Rectal smooth muscle tissue (tissue), 1 donor: ENCODE data around the gene MAL.
A peak's percentile ranks its signal among the peaks of the same experiment; 100 is the strongest.

Experiments used
- H3K27ac ChIP-seq: one replicate; pipeline ENCODE4 v1.7.0; 2013; ENCODE audit warnings: low read depth, low read length, inconsistent platforms
- H3K27me3 ChIP-seq: one replicate; pipeline ENCODE4 v1.7.0; 2013; ENCODE audit warnings: low read length; ENCODE audit not compliant: control insufficient read depth, insufficient read depth
- H3K36me3 ChIP-seq: one replicate; pipeline ENCODE4 v1.7.0; 2013; ENCODE audit warnings: low read length; ENCODE audit not compliant: control insufficient read depth, insufficient read depth
- H3K4me1 ChIP-seq: one replicate; pipeline ENCODE4 v1.7.0; 2013; ENCODE audit warnings: low read length; ENCODE audit not compliant: control insufficient read depth, insufficient read depth
- H3K4me3 ChIP-seq: one replicate; pipeline ENCODE4 v1.7.0; 2013; ENCODE audit warnings: low read length
- H3K9ac ChIP-seq: one replicate; pipeline ENCODE4 v1.7.0; 2013; ENCODE audit warnings: low read length

MAL gene

DNA sequence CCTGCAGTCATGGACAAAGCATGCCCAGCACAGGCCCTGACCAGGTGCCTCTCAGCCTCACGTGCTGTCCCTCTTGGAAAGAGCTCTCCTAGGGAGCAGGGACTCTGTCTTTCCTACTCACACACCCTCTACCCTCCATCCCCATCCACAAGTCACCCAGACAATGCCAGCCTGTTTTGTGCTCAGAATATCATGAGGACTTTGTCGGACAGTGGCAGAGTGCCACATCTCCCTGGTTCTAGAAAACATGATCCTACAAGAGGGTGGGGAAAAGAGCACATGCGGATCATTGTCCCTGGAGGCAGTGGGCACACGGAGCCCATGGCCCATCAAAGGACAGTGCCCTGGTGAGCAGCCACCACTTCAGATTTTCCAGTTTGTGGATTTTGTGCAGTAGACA lies 3.7 kb upstream of the MAL start:
- Histone ChIP-seq H3K4me3 (no peak overlapping the region), H3K27me3 (peaks cover 18% of the 10 kb centered on the region), H3K9ac (no peak overlapping the region), H3K36me3 (no peaks in the 10 kb centered on the region), H3K4me1 (no peaks in the 10 kb centered on the region), H3K27ac (no peak overlapping the region)

DNA sequence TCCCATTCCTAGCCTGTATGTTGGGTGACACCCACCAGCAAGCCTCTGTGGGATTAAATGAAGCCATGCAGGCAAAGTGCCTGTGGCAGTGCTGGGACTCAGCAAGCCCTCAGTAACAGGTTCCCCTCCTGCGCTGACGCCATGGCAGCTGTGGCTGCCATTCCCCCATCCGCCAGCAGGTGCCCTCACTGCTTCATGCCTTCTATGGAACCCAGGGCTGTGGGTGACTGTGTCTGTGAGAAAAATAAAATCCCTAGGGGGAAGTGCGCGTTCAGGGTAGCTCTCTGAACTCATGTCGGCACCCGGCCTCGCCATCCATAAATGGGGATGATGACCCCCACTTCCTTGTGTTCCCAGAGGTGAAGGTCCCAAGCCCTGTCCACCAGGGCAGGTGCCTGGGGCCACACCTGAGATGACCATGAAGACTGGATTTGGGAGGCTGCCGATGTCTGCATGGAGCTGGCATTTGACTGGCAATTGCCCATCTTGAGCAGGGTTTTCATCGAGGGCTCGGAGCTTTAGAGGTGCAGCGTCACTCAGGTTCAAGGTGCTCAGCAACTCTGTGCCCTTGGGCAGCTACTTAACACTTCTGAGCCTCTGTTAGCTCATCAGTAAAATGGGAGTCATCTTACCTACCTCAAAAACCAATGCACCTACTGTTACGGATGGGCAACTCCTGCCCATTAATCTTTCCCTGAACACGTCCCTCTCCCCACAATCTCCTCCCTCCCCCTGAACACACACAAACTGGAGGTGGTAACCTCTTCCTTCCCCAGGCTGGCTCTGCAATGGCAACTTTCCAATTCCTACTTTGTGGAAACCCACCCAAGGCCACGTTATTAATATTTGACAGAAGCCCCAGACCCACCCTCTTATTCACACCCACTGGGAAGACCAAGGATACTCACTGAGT lies 2.9 kb upstream of the MAL start:
- Histone ChIP-seq H3K27ac (no peak overlapping the region), H3K4me3 (no peak overlapping the region), H3K36me3 (no peaks in the 10 kb centered on the region), H3K4me1 (no peaks in the 10 kb centered on the region), H3K9ac (no peak overlapping the region), H3K27me3 (peaks cover 20% of the 10 kb centered on the region)

DNA sequence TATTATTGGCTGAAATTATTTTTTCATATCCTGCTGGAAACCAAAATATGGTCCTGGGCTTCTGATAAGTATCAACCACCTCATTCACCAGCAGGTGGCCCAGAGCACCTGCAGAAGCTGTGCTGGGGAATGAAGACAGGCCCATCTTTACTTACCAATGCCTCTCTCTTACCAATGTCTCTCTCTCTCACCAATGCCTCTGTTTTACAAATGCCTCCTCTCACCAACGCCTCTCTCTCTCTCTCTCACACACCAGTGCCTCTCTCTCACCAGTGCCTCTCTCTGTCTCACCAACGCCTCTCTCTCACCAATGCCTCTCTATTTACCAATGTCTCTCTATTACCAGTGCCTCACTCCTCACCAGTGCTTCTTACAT lies 2.3 kb upstream of the MAL start:
- Histone ChIP-seq H3K36me3 (no peaks in the 10 kb centered on the region), H3K9ac (no peak overlapping the region), H3K27me3 (peaks cover 20% of the 10 kb centered on the region), H3K4me1 (no peaks in the 10 kb centered on the region), H3K27ac (no peak overlapping the region), H3K4me3 (no peak overlapping the region)

DNA sequence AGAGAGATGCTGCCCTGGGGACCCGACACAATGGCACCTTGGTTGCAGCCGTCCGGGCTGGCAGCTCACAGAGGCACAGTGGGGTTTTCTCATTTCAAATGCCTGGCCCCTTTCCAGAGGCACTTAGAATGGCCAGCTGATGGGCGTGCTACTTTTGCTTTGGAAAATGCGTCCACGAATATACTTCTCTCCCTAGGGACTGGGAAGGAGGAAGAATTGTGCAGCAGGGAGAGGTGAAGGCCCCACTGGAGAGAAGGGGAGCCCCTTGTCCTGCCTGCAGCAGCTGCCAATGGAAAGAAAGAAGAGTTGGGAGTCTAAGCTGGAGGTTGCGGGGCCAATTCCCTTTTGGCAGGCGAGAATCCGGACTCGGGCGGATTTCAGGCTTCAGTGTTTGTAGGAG lies 1.1 kb upstream of the MAL start:
- H3K4me3 ChIP-seq = no peak overlapping the region
- H3K36me3 ChIP-seq = no peaks in the 10 kb centered on the region
- H3K27ac ChIP-seq = no peak overlapping the region
- peaks cover 20% of the 10 kb centered on the region for H3K27me3 ChIP-seq
- no peaks in the 10 kb centered on the region for H3K4me1 ChIP-seq
- no peak overlapping the region for H3K9ac ChIP-seq

DNA sequence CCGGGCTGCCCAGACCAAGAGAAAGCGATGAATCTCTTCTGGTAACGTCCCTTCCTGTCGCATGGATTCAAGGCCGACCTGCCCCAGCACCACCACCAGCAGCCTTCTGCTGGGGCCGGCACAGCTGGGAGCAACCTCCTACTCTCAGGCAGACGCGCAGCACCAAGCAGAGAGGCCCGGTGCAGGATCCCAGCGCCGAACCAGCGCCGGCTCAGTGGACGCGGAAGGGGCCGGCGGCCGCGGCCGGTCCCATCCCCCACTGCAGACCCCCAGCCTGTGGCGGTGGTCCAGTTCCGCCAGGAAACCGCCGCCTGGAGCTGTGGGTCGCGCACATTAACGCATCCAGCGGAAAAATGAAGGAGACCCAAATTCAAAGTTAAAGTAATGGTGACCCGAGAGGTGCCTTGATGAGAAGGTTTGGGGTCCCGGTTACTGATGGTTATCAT lies 525 bp upstream of the MAL start:
- peak overlapping the region; percentile 55 for H3K27ac ChIP-seq
- peaks cover 20% of the 10 kb centered on the region for H3K27me3 ChIP-seq
- no peaks in the 10 kb centered on the region for H3K36me3 ChIP-seq
- no peak overlapping the region for H3K9ac ChIP-seq
- H3K4me3 ChIP-seq = peak overlapping the region; percentile 53
- no peaks in the 10 kb centered on the region for H3K4me1 ChIP-seq

DNA sequence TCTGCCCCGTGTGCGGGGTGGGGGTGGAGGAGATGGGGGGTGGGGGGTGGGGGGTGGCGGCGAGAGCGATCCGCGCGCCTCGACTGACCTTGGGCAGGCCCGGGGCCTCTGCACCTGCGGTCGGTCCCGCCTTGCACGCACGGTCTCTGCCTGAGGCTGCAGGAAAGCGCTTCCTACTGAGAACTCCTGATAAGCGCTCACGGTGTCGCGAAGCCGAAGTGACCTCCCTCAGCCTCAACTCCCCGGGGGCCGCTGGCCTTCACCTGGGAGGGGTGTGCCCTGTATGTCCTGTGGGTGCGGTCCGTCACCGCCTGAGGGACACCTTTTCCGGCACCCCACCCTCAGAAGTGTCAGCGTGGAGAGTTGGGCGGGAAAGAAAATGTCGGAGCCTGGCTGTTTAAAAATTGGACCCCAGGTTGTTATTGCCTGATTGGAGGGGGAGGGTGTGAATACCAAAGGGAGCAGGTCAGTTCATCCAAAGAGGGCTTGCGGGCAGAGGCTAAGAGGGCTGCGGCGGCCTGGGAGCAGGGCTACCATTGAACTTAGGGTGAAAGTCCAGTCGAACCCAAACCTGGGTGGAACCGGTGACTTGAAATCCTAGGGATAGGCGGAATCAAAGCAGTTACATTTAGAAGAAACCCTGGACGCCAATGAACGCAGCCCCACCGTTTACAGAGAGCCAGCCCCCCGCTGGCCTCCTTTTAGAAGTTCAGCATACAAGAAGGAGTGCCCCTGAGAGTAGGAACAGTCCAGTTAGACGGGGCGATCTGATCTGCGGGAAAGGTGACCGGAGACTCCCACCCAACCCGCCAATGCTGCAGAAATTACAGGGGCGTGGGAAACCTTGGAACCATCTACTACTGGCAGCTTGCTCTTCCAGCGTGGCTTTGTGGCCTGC lies 1.2 kb downstream of the MAL start:
- no peaks in the 10 kb centered on the region for H3K4me1 ChIP-seq
- H3K27me3 ChIP-seq = peaks cover 20% of the 10 kb centered on the region
- no peaks in the 10 kb centered on the region for H3K36me3 ChIP-seq
- H3K27ac ChIP-seq = no peak overlapping the region
- peak overlapping the region; percentile 58 for H3K4me3 ChIP-seq
- H3K9ac ChIP-seq = no peak overlapping the region

DNA sequence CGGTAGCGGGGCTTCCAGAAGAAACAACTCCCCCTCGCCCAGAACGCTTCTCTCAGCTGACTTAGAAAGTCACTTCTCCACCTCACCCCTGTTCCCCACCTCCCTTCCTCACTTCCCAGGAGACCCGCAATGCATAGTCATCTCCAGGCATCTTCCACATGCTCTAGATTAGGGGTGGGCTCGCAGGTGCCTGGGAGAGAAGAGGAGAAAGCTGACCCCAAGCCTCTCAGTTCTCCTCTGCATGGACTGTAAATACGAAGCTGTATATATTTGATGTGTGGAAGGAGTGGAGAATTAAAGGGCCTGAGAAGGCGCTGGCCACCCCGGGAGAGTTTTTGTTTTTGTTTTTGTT lies 1.8 kb downstream of the MAL start:
- no peaks in the 10 kb centered on the region for H3K4me1 ChIP-seq
- peaks cover 18% of the 10 kb centered on the region for H3K27me3 ChIP-seq
- no peaks in the 10 kb centered on the region for H3K36me3 ChIP-seq
- peak overlapping the region; percentile 41 for H3K4me3 ChIP-seq
- H3K9ac ChIP-seq = no peak overlapping the region
- no peak overlapping the region for H3K27ac ChIP-seq

DNA sequence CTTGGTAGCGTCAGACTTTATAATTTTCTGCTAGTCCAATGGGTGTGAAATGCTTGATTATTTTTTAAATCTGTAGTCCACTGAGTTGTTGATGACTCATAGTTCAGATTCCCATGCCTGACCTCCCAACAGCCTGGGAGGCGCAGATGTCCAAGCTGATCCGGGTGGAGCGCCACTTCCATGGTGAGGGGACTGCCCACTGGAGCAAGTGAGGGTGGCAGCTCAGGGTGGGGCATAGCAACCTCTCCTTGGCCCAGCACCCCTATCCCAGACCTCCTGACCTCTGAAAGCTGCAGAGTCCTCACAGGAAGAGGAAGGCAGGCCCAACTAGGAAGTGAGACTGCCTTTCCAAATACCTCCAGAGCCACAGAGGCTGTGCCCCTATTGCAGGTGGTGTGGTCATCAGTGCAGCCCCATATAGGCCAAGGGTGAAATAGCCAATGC lies 4.4 kb downstream of the MAL start:
- no peaks in the 10 kb centered on the region for H3K4me1 ChIP-seq
- H3K27me3 ChIP-seq = peaks cover 8% of the 10 kb centered on the region

DNA sequence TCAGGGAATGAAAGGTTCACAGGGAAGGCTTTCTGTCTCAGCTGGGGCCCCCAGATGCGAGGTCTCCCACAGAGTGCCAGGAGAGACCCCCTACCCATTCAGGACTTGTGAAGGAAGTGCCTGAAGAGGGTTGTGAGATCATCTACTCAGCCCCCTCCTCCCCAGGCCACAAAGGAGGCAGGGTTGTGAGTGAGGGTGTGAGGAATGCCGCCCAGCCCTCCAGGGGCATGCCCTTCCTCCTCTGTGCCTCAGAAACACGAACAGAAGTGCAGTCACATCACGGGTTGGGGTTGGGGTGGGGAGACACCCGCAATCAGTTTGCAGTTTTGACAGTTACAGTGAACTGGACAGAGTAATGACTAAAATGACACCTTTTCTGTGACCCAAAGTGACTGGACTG lies 5.0 kb downstream of the MAL start:
- H3K36me3 ChIP-seq = no peaks in the 10 kb centered on the region
- H3K4me3 ChIP-seq = no peak overlapping the region
- no peak overlapping the region for H3K9ac ChIP-seq
- no peaks in the 10 kb centered on the region for H3K4me1 ChIP-seq
- H3K27me3 ChIP-seq = peaks cover 5% of the 10 kb centered on the region
- no peak overlapping the region for H3K27ac ChIP-seq

More for the DNA sequence above, 4.4 kb downstream of the MAL start:
- Histone ChIP-seq H3K36me3 (no peaks in the 10 kb centered on the region), H3K27ac (no peak overlapping the region), H3K9ac (no peak overlapping the region), H3K4me3 (no peak overlapping the region)

DNA sequence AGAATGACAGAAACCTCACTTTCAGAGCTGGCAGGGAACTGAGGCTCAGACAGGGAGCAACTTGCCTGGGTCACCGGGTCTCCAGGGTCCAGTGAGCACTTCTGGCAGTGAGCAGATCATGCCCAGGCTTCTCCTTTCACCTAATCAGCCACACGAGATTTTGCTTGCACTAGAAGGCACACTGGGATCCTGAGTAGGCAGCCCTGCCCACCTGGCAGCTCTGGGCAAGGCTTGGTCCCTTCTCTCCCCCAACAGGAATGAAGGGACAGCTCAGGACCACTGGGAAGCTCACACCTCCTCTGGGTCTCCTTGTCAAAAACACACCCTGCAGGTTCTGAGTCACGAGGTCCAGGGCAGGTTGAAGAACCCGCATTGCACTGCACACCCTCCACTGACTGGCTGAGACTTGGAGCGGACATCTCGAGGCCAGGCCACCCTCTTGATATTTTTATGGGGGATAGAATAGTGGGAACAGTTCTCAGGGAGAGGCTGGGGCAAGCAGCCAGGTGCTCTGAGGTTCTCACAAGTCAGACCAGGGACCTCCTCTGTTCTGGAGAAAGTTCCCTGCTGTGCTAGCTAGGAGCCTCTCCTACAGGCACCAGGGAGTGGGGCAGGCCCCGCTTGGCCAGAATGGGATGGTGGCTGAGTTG lies 5.7 kb downstream of the MAL start:
- Histone ChIP-seq H3K27me3 (peaks cover 5% of the 10 kb centered on the region), H3K4me1 (no peaks in the 10 kb centered on the region), H3K36me3 (no peaks in the 10 kb centered on the region), H3K9ac (no peak overlapping the region), H3K4me3 (no peak overlapping the region), H3K27ac (no peak overlapping the region)

DNA sequence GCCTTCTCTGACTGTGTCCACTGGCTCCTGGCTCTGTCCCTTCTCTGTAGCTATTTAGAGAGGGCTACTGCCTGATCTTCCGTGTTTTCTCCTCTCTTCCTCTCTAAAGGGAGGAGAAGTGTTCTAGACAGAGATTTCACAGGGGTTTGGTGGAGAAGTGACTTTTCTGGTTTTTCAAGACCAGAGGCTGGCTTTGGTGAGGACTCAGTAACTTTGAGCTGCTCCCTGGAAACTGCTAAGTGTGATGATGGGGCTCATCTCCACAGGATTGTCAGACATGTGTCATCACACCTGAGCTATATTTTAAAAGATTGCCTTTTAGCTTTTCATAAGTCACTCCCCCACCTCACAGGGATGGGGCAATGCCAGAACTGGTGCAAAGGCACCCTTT lies 6.2 kb downstream of the MAL start:
- peaks cover 3% of the 10 kb centered on the region for H3K27me3 ChIP-seq
- no peaks in the 10 kb centered on the region for H3K4me1 ChIP-seq
- no peak overlapping the region for H3K9ac ChIP-seq

DNA sequence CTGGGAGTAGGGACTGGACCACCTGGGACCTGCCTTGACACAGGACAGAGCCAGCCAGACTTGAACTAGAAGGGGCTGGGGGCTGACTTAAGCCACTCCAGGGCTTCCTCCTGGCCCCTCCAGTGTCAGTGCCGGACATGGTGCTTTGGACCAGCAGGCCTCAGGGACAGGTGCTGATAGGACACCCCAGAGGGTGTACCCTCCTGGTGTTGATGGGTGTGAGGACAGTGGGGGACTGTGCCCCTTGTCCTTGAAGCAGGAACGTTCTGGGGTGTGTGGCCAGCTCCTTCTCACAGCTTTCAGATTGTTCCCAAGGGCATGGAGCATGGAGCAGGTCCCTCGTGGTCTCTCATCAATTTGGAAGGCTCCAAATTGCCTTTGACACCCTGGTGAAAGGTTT lies 6.8 kb downstream of the MAL start:
- Histone ChIP-seq H3K36me3 (no peaks in the 10 kb centered on the region), H3K4me1 (no peaks in the 10 kb centered on the region), H3K4me3 (no peak overlapping the region), H3K27me3 (no peaks in the 10 kb centered on the region), H3K27ac (no peak overlapping the region), H3K9ac (no peak overlapping the region)

More for the DNA sequence above, 6.2 kb downstream of the MAL start:
- Histone ChIP-seq H3K4me3 (no peak overlapping the region), H3K36me3 (no peaks in the 10 kb centered on the region), H3K27ac (no peak overlapping the region)
